ENCODE data around the gene CELSR1. TPM values are rescaled to one million over a fixed set of nuclear protein-coding genes. Genes with fewer than 3 reads are reported as not detected.
"Not testable (repeated sequence)": the region's sequence is repeated elsewhere in the genome, so short reads cannot be mapped to it uniquely, and the experiment has no call there.

The CELSR1 gene
- total RNA-seq, 3 donors from 2014 or later = 0.96 to 36.7 (median 21.2) TPM

GRCh38 chr22:46507451-46508425, 29.7 kb downstream of the CELSR1 start:
- Histone ChIP-seq H3K4me3 (no peak overlapping the region), H3K9me3 (no peaks in the 10 kb centered on the region), H3K27me3 (no peaks in the 10 kb centered on the region), H3K4me1 (no peaks in the 10 kb centered on the region), H3K27ac (peak overlapping the region in 1 of 2 donors; percentile 25), H3K36me3 (no peaks in the 10 kb centered on the region)
- intact Hi-C loops (cut with DNase I; ENCODE audit: low total_unique reads) = no loop called here
- TF ChIP-seq, protein P1, sequence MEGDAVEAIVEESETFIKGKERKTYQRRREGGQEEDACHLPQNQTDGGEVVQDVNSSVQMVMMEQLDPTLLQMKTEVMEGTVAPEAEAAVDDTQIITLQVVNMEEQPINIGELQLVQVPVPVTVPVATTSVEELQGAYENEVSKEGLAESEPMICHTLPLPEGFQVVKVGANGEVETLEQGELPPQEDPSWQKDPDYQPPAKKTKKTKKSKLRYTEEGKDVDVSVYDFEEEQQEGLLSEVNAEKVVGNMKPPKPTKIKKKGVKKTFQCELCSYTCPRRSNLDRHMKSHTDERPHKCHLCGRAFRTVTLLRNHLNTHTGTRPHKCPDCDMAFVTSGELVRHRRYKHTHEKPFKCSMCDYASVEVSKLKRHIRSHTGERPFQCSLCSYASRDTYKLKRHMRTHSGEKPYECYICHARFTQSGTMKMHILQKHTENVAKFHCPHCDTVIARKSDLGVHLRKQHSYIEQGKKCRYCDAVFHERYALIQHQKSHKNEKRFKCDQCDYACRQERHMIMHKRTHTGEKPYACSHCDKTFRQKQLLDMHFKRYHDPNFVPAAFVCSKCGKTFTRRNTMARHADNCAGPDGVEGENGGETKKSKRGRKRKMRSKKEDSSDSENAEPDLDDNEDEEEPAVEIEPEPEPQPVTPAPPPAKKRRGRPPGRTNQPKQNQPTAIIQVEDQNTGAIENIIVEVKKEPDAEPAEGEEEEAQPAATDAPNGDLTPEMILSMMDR (IDR thresholded peaks at IDR 0.05) = no peak
- no peak for TF ChIP-seq POLR2A (IDR thresholded peaks at IDR 0.05)
- no peak for TF ChIP-seq POLR2AphosphoS5 (IDR thresholded peaks at IDR 0.05)
- no peak for DNase-seq (ENCODE audit: low spot score in 2 of 2)

GRCh38 chr22:46504584-46504983, 32.8 kb downstream of the CELSR1 start:
- Histone ChIP-seq H3K9me3 (no peaks in the 10 kb centered on the region), H3K27ac (no peak overlapping the region), H3K4me3 (no peak overlapping the region), H3K36me3 (no peaks in the 10 kb centered on the region), H3K27me3 (no peaks in the 10 kb centered on the region), H3K4me1 (no peaks in the 10 kb centered on the region)
- TF ChIP-seq, protein P1 (IDR thresholded peaks at IDR 0.05) = no peak
- TF ChIP-seq POLR2AphosphoS5 (IDR thresholded peaks at IDR 0.05) (no peak), POLR2A (IDR thresholded peaks at IDR 0.05) (no peak)
- DNase-seq (ENCODE audit: low spot score in 2 of 2) = no peak
- intact Hi-C loops (cut with DNase I; ENCODE audit: low total_unique reads) = no loop called here

GRCh38 chr22:46502440-46503175, 34.8 kb downstream of the CELSR1 start:
- Histone ChIP-seq H3K36me3 (no peaks in the 10 kb centered on the region), H3K4me3 (no peak overlapping the region), H3K4me1 (no peaks in the 10 kb centered on the region), H3K9me3 (no peaks in the 10 kb centered on the region), H3K27ac (no peak overlapping the region), H3K27me3 (no peaks in the 10 kb centered on the region)
- TF ChIP-seq, protein P1 (IDR thresholded peaks at IDR 0.05) = no peak
- TF ChIP-seq POLR2AphosphoS5 (IDR thresholded peaks at IDR 0.05) = no peak
- no peak for TF ChIP-seq POLR2A (IDR thresholded peaks at IDR 0.05)
- intact Hi-C loops (cut with DNase I; ENCODE audit: low total_unique reads) = no loop called here
- DNase-seq (ENCODE audit: low spot score in 2 of 2) = no peak

GRCh38 chr22:46501701-46502100, 35.7 kb downstream of the CELSR1 start:
- H3K4me3 ChIP-seq = no peak overlapping the region
- H3K9me3 ChIP-seq = no peaks in the 10 kb centered on the region
- TF ChIP-seq, protein P1 (IDR thresholded peaks at IDR 0.05) = no peak
- TF ChIP-seq POLR2AphosphoS5 (IDR thresholded peaks at IDR 0.05) (no peak), POLR2A (IDR thresholded peaks at IDR 0.05) (no peak)
- intact Hi-C loops (cut with DNase I; ENCODE audit: low total_unique reads) = no loop called here
- DNase-seq (ENCODE audit: low spot score in 2 of 2) = no peak
- no peaks in the 10 kb centered on the region for H3K36me3 ChIP-seq
- no peaks in the 10 kb centered on the region for H3K27me3 ChIP-seq
- no peaks in the 10 kb centered on the region for H3K4me1 ChIP-seq
- no peak overlapping the region for H3K27ac ChIP-seq

- H3K27ac ChIP-seq; DNase-seq (ENCODE audit: low spot score in 2 of 2); H3K9me3 ChIP-seq; H3K27me3 ChIP-seq; H3K4me1 ChIP-seq; H3K36me3 ChIP-seq; H3K4me3 ChIP-seq; intact Hi-C loops (cut with DNase I; ENCODE audit: low total_unique reads): not testable (repeated sequence)
These were observed 36.2 kb downstream of the CELSR1 start for GRCh38 chr22:46501265-46501664.
